OCI-LY7 (cell line): ENCODE measurements around the gene LIPC. TPM values are rescaled to one million over a fixed set of nuclear protein-coding genes. Genes with fewer than 3 reads are reported as not detected.

Experiments
- BruUV-seq: library from RNA; stranded (reverse); fragments of 400-500 nt; replicated peaks from 2 replicates; lab custom pipeline; 2021; lab: Mats Ljungman, UMichigan
- CTCF ChIA-PET: fragments of 300-600 bp; sonication (Branson Sonifier 250); formaldehyde crosslinking; loops from one replicate; lab custom pipeline; 2022; ENCODE audit warnings: antibody characterized with exemption; ENCODE audit not compliant: unreplicated experiment; lab: Charles Lee
- POLR2A ChIA-PET: fragments of 300-600 bp; sonication (Branson Sonifier 250); formaldehyde crosslinking; loops from one replicate; lab custom pipeline; 2022; ENCODE audit warnings: antibody characterized with exemption; lab: Charles Lee
- DNase-seq: peaks from one replicate; pipeline ENCODE4 v3.0.0-alpha.2; 2015; ENCODE audit warnings: low spot score
- H2AFZ ChIP-seq: fragments of 200-600 bp; sonication (generic), shearing (Covaris generic); 2 replicates; pipeline ENCODE4 v1.6.1; 2014; ENCODE audit warnings: mild to moderate bottlenecking, antibody characterized with exemption, low read length, moderate library complexity
- H3K27ac ChIP-seq: fragments of 200-600 bp; sonication (generic); 2 replicates; pipeline ENCODE4 v1.5.1; 2014; ENCODE audit warnings: mixed run types, low read depth, mild to moderate bottlenecking, moderate library complexity, low read length, inconsistent platforms; ENCODE audit not compliant: poor library complexity, severe bottlenecking
- H3K36me3 ChIP-seq: fragments of 200-600 bp; sonication (generic); 2 replicates; pipeline ENCODE4 v1.6.1; 2014; ENCODE audit warnings: mild to moderate bottlenecking, antibody characterized with exemption, low read length, moderate library complexity, mixed read lengths; ENCODE audit not compliant: insufficient read depth
- H3K4me1 ChIP-seq: fragments of 200-600 bp; sonication (generic); 2 replicates; pipeline ENCODE4 v1.5.1; 2014; ENCODE audit warnings: mild to moderate bottlenecking, low read length; ENCODE audit not compliant: insufficient read depth, poor library complexity, severe bottlenecking
- H3K4me2 ChIP-seq: fragments of 200-600 bp; sonication (generic); 2 replicates; pipeline ENCODE4 v1.6.1; 2014; ENCODE audit warnings: mild to moderate bottlenecking, low read length
- H3K4me3 ChIP-seq: fragments of 200-600 bp; sonication (generic); 2 replicates; pipeline ENCODE4 v1.5.1; 2014; ENCODE audit warnings: mild to moderate bottlenecking, low read depth, low read length; ENCODE audit not compliant: poor library complexity, severe bottlenecking
- H3K79me2 ChIP-seq: fragments of 200-600 bp; sonication (generic); 2 replicates; pipeline ENCODE4 v1.6.1; 2016; ENCODE audit warnings: low read depth, mild to moderate bottlenecking, low read length, moderate library complexity, mixed read lengths; ENCODE audit not compliant: insufficient read depth
- H3K9me2 ChIP-seq: fragments of 200-600 bp; sonication (generic); 2 replicates; pipeline ENCODE4 v1.6.1; 2016; ENCODE audit warnings: mild to moderate bottlenecking, low read length, mixed read lengths; ENCODE audit not compliant: insufficient read depth
- H3K9me3 ChIP-seq: fragments of 200-600 bp; sonication (generic); 2 replicates; pipeline ENCODE4 v1.6.1; 2014; ENCODE audit warnings: mild to moderate bottlenecking, mixed run types, low read length, mixed read lengths
- H4K20me1 ChIP-seq: fragments of 200-600 bp; sonication (generic); 2 replicates; pipeline ENCODE4 v1.6.1; 2014; ENCODE audit warnings: mild to moderate bottlenecking, antibody characterized with exemption, low read length, moderate library complexity, mixed read lengths; ENCODE audit not compliant: insufficient read depth
- CTCF ChIP-seq: fragments of 200-600 bp; sonication (generic); conservative IDR thresholded peaks from 2 replicates; pipeline ENCODE4 v1.5.1; 2014; ENCODE audit warnings: mild to moderate bottlenecking, antibody characterized with exemption, low read length, moderate library complexity, mixed read lengths
- EZH2phosphoT487 ChIP-seq: fragments of 200-600 bp; sonication (generic); IDR thresholded peaks from 2 replicates; pipeline ENCODE4 v1.6.1; 2018; ENCODE audit warnings: low read depth, borderline replicate concordance, mild to moderate bottlenecking, mixed run types, antibody characterized with exemption, low read length, moderate library complexity, mixed read lengths
- intact Hi-C: fragments of 100-400 bp; cut with micrococcal nuclease; formaldehyde crosslinking; loops from one replicate; pipeline ENCODE4 v1.10.0; 2022; ENCODE audit not compliant: unreplicated experiment
- total RNA-seq, 2 experiments: library from RNA; depleted of rRNA in 1 of 2; stranded (reverse); fragments of >200 nt in 1 of 2; shearing (Covaris generic) in 1 of 2; gene quantifications; 2 replicates each; pipeline ENCODE4 v1.2.3, GENCODE V29; 2014 to 2022

The LIPC gene
- total RNA-seq, 2 experiments from 2014 or later = 0.50 TPM; not detected in 1

- H3K36me3 ChIP-seq = no peaks in the 10 kb centered on the region
- no peaks in the 10 kb centered on the region for H3K9me2 ChIP-seq
- no peak for DNase-seq
- H3K4me1 ChIP-seq = no peaks in the 10 kb centered on the region
- H3K79me2 ChIP-seq = no peaks in the 10 kb centered on the region
- TF ChIP-seq CTCF = 0 out of 2 replicates have a peak, but pooled peaks have one; percentile 11
- no peak for TF ChIP-seq EZH2phosphoT487
- no peak overlapping the region for H3K27ac ChIP-seq
- intact Hi-C loops = no loop called here
- H3K4me2 ChIP-seq = no peak overlapping the region
- ChIA-PET CTCF (no interaction called here), POLR2A (interaction anchor here (0.7 kb wide), 1 partner anchor 28 kb away, joined by 3 read pairs; no protein-coding TSS in a partner anchor)
- no peak overlapping the region for H2AFZ ChIP-seq
- no peaks in the 10 kb centered on the region for H3K9me3 ChIP-seq
- H4K20me1 ChIP-seq = no peaks in the 10 kb centered on the region
- BruUV-seq = no TSS peak
- no peak overlapping the region for H3K4me3 ChIP-seq
Observed at GRCh38 chr15:58430224-58430787, 1.5 kb upstream of the LIPC start.

- no peaks in the 10 kb centered on the region for H4K20me1 ChIP-seq
- no peak overlapping the region for H3K27ac ChIP-seq
- no peak overlapping the region for H3K4me3 ChIP-seq
- no peak for DNase-seq
- H3K9me3 ChIP-seq = no peaks in the 10 kb centered on the region
- TF ChIP-seq CTCF = no peak
- TF ChIP-seq EZH2phosphoT487 = no peak
- no peaks in the 10 kb centered on the region for H3K36me3 ChIP-seq
- no peaks in the 10 kb centered on the region for H3K4me1 ChIP-seq
- ChIA-PET POLR2A (no interaction called here), CTCF (no interaction called here)
- intact Hi-C loops = no loop called here
- H3K9me2 ChIP-seq = no peaks in the 10 kb centered on the region
- no TSS peak for BruUV-seq
- H2AFZ ChIP-seq = no peak overlapping the region
- no peak overlapping the region for H3K4me2 ChIP-seq
- no peaks in the 10 kb centered on the region for H3K79me2 ChIP-seq
Observed at GRCh38 chr15:58432401-58432800, 610 bp downstream of the LIPC start.

- POLR2A ChIA-PET = no interaction called here
- DNase-seq = no peak
Observed at GRCh38 chr15:58433597-58434333, 2.0 kb downstream of the LIPC start.

More at GRCh38 chr15:58433597-58434333, 2.0 kb downstream of the LIPC start:
- Histone ChIP-seq H3K79me2 (no peaks in the 10 kb centered on the region), H3K4me2 (no peak overlapping the region), H3K9me2 (no peaks in the 10 kb centered on the region), H3K4me1 (no peaks in the 10 kb centered on the region), H3K4me3 (no peak overlapping the region), H2AFZ (no peak overlapping the region), H4K20me1 (no peaks in the 10 kb centered on the region), H3K36me3 (no peaks in the 10 kb centered on the region), H3K9me3 (no peaks in the 10 kb centered on the region), H3K27ac (no peak overlapping the region)
- TF ChIP-seq EZH2phosphoT487 (no peak), CTCF (no peak)
- CTCF ChIA-PET = no interaction called here
- intact Hi-C loops = no loop called here
- no TSS peak for BruUV-seq
